ENCODE results near the gene BAZ2A.

DNA sequence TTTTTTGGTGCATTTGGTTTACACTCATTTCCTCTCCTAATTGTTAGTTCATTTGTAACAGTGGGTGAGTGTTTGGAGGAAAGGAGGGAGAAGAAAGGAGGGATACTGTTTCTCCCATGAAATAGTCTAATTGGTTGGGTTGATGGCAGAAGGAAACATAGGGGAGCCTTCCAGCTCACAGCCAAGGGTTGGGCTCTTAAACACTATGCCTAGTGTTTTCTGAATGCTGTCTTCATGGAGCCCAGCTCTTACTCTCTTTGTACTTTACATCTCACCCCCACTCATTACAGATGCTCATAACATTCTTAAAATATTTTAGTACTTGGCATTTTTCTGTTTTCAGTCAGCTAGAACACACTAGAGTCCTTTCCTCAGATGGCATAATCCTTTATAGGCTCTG, 38.2 kb downstream of the BAZ2A start:
- TF ChIP-seq, protein P1, sequence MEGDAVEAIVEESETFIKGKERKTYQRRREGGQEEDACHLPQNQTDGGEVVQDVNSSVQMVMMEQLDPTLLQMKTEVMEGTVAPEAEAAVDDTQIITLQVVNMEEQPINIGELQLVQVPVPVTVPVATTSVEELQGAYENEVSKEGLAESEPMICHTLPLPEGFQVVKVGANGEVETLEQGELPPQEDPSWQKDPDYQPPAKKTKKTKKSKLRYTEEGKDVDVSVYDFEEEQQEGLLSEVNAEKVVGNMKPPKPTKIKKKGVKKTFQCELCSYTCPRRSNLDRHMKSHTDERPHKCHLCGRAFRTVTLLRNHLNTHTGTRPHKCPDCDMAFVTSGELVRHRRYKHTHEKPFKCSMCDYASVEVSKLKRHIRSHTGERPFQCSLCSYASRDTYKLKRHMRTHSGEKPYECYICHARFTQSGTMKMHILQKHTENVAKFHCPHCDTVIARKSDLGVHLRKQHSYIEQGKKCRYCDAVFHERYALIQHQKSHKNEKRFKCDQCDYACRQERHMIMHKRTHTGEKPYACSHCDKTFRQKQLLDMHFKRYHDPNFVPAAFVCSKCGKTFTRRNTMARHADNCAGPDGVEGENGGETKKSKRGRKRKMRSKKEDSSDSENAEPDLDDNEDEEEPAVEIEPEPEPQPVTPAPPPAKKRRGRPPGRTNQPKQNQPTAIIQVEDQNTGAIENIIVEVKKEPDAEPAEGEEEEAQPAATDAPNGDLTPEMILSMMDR (IDR thresholded peaks at IDR 0.05) = no peak
- no peak for TF ChIP-seq POLR2A (IDR thresholded peaks at IDR 0.05)
